ENCODE results near the gene OR52I1.

The OR52I1 gene

GRCh38 chr11:4615856-4616444, 22.1 kb downstream of the OR52I1 start:
- no peak for DNase-seq (ENCODE audit: low spot score)

GRCh38 chr11:4619514-4619913, 25.7 kb downstream of the OR52I1 start:
- no peak for DNase-seq (ENCODE audit: low spot score)

- peak; percentile 74 for DNase-seq (ENCODE audit: low spot score)
Observed at GRCh38 chr11:4626207-4627099, 32.6 kb downstream of the OR52I1 start.

- no peak for DNase-seq (ENCODE audit: low spot score)
Observed at GRCh38 chr11:4636136-4636535, 42.3 kb downstream of the OR52I1 start.

GRCh38 chr11:4636962-4637661, 43.3 kb downstream of the OR52I1 start, which contains the start of gene OR51D1:
Gene OR51D1 (plus strand): TSS chr11:4637477. CDS start chr11:4639791, 2,314 bp downstream.
- peak; percentile 58 for DNase-seq (ENCODE audit: low spot score)

GRCh38 chr11:4637662-4638047, 43.8 kb downstream of the OR52I1 start:
- DNase-seq (ENCODE audit: low spot score), result no peak

- no peak for DNase-seq (ENCODE audit: low spot score)
Observed at GRCh38 chr11:4639931-4640330, 46.1 kb downstream of the OR52I1 start.

- no peak for DNase-seq (ENCODE audit: low spot score)
Observed at GRCh38 chr11:4641501-4641900, 47.7 kb downstream of the OR52I1 start.

GRCh38 chr11:4642043-4642442, 48.2 kb downstream of the OR52I1 start:
- no peak for DNase-seq (ENCODE audit: low spot score)

- no peak for DNase-seq (ENCODE audit: low spot score)
Observed at GRCh38 chr11:4643076-4643475, 49.2 kb downstream of the OR52I1 start.

GRCh38 chr11:4643682-4644081, 49.8 kb downstream of the OR52I1 start, which contains the start of gene OR51E1:
Gene OR51E1 (plus strand): TSS chr11:4643982. CDS start chr11:4652527, 8,545 bp downstream.
- DNase-seq (ENCODE audit: low spot score), result no peak

GRCh38 chr11:4644233-4644632, 50.4 kb downstream of the OR52I1 start:
- no peak for DNase-seq (ENCODE audit: low spot score)
